ENCODE results near the gene ADAMTS17. TPM values are rescaled to one million over a fixed set of nuclear protein-coding genes. Genes with fewer than 3 reads are reported as not detected.

ADAMTS17 gene
- total RNA-seq, 1 donor from 2014 or later: 1.5 TPM

DNA sequence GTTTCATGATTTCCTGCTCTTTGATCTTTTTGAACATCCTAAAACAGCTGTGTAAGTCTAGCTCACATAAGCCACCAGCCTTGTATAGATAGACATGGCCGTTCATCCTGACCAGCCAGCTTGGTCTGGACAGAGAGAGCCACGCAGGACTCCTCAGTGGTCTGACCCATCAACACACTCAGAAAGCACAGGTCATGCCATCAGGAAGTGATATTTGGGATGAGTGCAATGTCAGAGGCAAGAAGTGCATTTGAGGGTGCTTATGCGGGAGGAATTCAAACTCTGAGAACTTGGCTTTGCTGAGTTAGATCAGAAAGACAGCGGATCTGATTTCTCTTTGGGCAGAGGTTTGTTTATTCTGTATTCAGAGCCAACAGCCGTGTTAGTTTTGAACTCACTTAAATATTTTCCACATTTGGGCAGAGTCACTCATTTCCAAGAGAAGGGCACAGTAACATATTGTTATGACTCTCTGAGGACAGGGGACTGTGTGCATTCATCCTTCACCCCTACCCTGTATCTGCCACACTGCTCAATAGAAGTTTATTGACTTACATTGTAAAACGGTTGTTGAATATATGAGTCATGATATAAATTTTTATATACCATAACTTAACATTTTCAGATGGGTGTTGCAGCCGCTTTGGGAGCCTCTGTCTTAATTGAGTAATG is 383.2 kb downstream of the ADAMTS17 start:
- H4K20me1 ChIP-seq (ENCODE audit: low read depth): no peaks in the 10 kb centered on the region
- H3K9me3 Mint-ChIP-seq: peaks cover 2% of the 10 kb centered on the region
- no peak overlapping the region for H3K4me3 ChIP-seq
- no peaks in the 10 kb centered on the region for H3K9me3 ChIP-seq (ENCODE audit: low read depth)
- DNase-seq (ENCODE audit: low spot score): no peak
- H3K4me2 ChIP-seq: no peak overlapping the region
- H3K4me1 ChIP-seq: no peaks in the 10 kb centered on the region
- no peak overlapping the region for H3K27ac Mint-ChIP-seq
- no peaks in the 10 kb centered on the region for H3K27me3 ChIP-seq
- no peak for TF ChIP-seq EZH2 (IDR thresholded peaks at IDR 0.05)
- TF ChIP-seq CTCF (IDR thresholded peaks at IDR 0.05): no peak
- TF ChIP-seq EZH2phosphoT487 (IDR thresholded peaks at IDR 0.05): no peak
- H3K27me3 Mint-ChIP-seq (ENCODE audit: insufficient read depth, low read depth): peaks cover 8% of the 10 kb centered on the region
- no peaks in the 10 kb centered on the region for H3K36me3 ChIP-seq
- no peaks in the 10 kb centered on the region for H3K36me3 Mint-ChIP-seq
- H3K79me2 ChIP-seq (ENCODE audit: low read depth): no peaks in the 10 kb centered on the region
- H3K27ac ChIP-seq: no peak overlapping the region
- H3K4me1 Mint-ChIP-seq: no peaks in the 10 kb centered on the region
- H2AFZ ChIP-seq (replicated peaks): no peak overlapping the region
- no peaks in the 10 kb centered on the region for H3F3A ChIP-seq (ENCODE audit: low read depth)
- no peak overlapping the region for H3K4me3 Mint-ChIP-seq
- no peak overlapping the region for H3K9ac ChIP-seq

GRCh38 chr15:99957642-99958013 is 384.1 kb downstream of the ADAMTS17 start:
- no peaks in the 10 kb centered on the region for H3K36me3 Mint-ChIP-seq
- Histone ChIP-seq H3K27me3 (no peaks in the 10 kb centered on the region), H3K9ac (no peak overlapping the region), H3K4me1 (no peaks in the 10 kb centered on the region), H3K9me3 (ENCODE audit: low read depth) (no peaks in the 10 kb centered on the region), H3K36me3 (no peaks in the 10 kb centered on the region), H3K4me2 (no peak overlapping the region), H2AFZ (replicated peaks) (no peak overlapping the region), H3K79me2 (ENCODE audit: low read depth) (no peaks in the 10 kb centered on the region), H3K4me3 (no peak overlapping the region), H3F3A (ENCODE audit: low read depth) (no peaks in the 10 kb centered on the region), H4K20me1 (ENCODE audit: low read depth) (no peaks in the 10 kb centered on the region), H3K27ac (no peak overlapping the region)
- H3K9me3 Mint-ChIP-seq: peaks cover 2% of the 10 kb centered on the region
- H3K27me3 Mint-ChIP-seq (ENCODE audit: insufficient read depth, low read depth): peaks cover 7% of the 10 kb centered on the region
- TF ChIP-seq CTCF (IDR thresholded peaks at IDR 0.05) (no peak), EZH2phosphoT487 (IDR thresholded peaks at IDR 0.05) (no peak), EZH2 (IDR thresholded peaks at IDR 0.05) (no peak)
- no peaks in the 10 kb centered on the region for H3K4me1 Mint-ChIP-seq
- H3K27ac Mint-ChIP-seq: no peak overlapping the region
- no peak overlapping the region for H3K4me3 Mint-ChIP-seq
- DNase-seq (ENCODE audit: low spot score): no peak

DNA sequence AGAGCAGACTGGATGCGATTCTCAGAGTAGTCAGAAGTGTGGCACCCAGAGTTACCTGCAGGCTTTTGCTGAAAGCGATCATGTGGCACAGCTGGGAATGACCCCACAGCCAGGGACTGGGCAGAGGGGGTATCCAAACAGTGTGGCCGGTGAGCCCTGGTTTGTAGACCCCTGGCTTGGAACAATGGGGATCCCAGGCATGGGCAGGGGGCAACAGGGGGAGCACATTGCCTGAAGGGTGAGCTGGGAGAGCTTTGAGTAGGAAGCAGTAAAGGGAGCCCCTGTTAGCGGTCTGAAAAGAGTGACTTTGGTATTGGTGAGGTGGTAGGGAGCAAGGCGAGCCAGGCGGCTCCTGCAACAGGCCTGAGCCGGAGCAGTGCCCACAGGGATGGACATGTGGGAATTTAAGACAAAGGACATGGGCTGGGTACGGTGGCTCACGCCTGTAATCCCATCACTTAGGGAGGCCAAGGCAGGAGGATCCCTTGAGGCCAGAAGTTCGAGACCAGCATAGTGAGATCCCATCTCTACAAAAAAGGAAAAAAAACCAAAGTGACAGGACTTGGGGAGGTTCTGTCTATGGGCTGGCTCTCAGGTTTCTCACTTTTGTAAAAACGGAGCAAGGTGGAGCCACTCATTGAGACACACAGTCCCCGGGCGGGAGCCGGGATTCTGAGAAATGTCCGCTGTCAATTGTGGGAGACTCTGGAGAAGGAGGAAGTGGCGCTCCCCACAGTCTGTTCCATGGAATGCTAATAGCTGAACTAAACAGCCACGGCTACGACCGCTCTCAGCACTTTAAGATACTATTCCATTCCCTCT is 384.7 kb downstream of the ADAMTS17 start:
- no peak overlapping the region for H3K27ac ChIP-seq
- DNase-seq (ENCODE audit: low spot score): no peak
- no peak overlapping the region for H3K4me3 ChIP-seq
- no peaks in the 10 kb centered on the region for H3F3A ChIP-seq (ENCODE audit: low read depth)
- H3K9me3 Mint-ChIP-seq: peaks cover 2% of the 10 kb centered on the region
- H3K36me3 Mint-ChIP-seq: no peaks in the 10 kb centered on the region
- H3K4me1 Mint-ChIP-seq: no peaks in the 10 kb centered on the region
- no peak overlapping the region for H3K9ac ChIP-seq
- TF ChIP-seq EZH2phosphoT487 (IDR thresholded peaks at IDR 0.05) (no peak), EZH2 (IDR thresholded peaks at IDR 0.05) (no peak), CTCF (IDR thresholded peaks at IDR 0.05) (no peak)
- H4K20me1 ChIP-seq (ENCODE audit: low read depth): no peaks in the 10 kb centered on the region
- H3K27me3 ChIP-seq: no peaks in the 10 kb centered on the region
- H3K9me3 ChIP-seq (ENCODE audit: low read depth): no peaks in the 10 kb centered on the region
- H3K4me2 ChIP-seq: no peak overlapping the region
- no peaks in the 10 kb centered on the region for H3K36me3 ChIP-seq
- no peaks in the 10 kb centered on the region for H3K4me1 ChIP-seq
- H3K79me2 ChIP-seq (ENCODE audit: low read depth): no peaks in the 10 kb centered on the region
- no peak overlapping the region for H2AFZ ChIP-seq (replicated peaks)
- no peak overlapping the region for H3K27ac Mint-ChIP-seq
- H3K27me3 Mint-ChIP-seq (ENCODE audit: insufficient read depth, low read depth): peaks cover 7% of the 10 kb centered on the region
- H3K4me3 Mint-ChIP-seq: no peak overlapping the region

All from neural progenitor cell (in vitro differentiated cells).